ENCODE measurements around the gene CPT1A.
"Not testable (repeated sequence)": the region's sequence is repeated elsewhere in the genome, so short reads cannot be mapped to it uniquely, and the experiment has no call there.

Gene CPT1A

DNA sequence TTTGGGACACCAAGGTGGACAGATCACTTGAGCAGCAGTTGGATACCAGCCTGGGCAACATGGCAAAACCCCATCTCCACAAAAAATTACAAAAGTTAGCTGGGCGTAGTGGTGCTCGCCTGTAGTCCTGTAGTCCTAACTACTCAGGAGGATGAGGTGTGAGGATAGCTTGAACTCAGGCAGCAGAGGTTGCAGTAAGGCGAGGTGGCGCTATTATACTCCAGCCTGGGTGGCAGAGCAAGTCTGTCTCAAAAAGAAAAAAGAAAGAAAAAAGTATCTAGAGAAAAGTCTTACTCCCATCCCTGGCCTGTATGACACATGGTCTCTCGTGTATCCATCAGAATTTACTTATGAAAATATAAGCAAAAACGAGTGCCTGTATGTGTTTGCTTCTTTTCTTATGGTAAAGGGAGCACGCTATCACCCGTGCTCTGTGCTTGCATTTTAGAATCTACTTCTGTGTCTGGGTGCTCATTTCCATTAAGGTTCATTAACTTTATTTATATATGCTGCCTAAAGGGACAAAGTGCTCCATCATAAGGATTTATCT is 15.4 kb upstream of the CPT1A start:
- Histone ChIP-seq H3K9ac (no peak overlapping the region), H3K27me3 (ENCODE audit: insufficient read depth, low read depth) (no peaks in the 10 kb centered on the region), H3K79me2 (ENCODE audit: insufficient read depth, low read depth) (no peaks in the 10 kb centered on the region), H3K27ac (no peak overlapping the region), H2AFZ (ENCODE audit: low read depth) (no peak overlapping the region), H3K4me1 (ENCODE audit: low read depth, poor library complexity, severe bottlenecking) (no peaks in the 10 kb centered on the region), H4K20me1 (ENCODE audit: insufficient read depth) (no peaks in the 10 kb centered on the region), H3K4me3 (IDR thresholded peaks at IDR 0.05; ENCODE audit: insufficient read depth, low read depth, low read length) (no peak overlapping the region), H3K4me2 (no peak overlapping the region), H3K36me3 (ENCODE audit: insufficient read depth) (no peaks in the 10 kb centered on the region)
- TF ChIP-seq, protein P1, sequence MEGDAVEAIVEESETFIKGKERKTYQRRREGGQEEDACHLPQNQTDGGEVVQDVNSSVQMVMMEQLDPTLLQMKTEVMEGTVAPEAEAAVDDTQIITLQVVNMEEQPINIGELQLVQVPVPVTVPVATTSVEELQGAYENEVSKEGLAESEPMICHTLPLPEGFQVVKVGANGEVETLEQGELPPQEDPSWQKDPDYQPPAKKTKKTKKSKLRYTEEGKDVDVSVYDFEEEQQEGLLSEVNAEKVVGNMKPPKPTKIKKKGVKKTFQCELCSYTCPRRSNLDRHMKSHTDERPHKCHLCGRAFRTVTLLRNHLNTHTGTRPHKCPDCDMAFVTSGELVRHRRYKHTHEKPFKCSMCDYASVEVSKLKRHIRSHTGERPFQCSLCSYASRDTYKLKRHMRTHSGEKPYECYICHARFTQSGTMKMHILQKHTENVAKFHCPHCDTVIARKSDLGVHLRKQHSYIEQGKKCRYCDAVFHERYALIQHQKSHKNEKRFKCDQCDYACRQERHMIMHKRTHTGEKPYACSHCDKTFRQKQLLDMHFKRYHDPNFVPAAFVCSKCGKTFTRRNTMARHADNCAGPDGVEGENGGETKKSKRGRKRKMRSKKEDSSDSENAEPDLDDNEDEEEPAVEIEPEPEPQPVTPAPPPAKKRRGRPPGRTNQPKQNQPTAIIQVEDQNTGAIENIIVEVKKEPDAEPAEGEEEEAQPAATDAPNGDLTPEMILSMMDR (conservative IDR thresholded peaks at IDR 0.05; ENCODE audit: low read depth, low read length) = no peak

DNA sequence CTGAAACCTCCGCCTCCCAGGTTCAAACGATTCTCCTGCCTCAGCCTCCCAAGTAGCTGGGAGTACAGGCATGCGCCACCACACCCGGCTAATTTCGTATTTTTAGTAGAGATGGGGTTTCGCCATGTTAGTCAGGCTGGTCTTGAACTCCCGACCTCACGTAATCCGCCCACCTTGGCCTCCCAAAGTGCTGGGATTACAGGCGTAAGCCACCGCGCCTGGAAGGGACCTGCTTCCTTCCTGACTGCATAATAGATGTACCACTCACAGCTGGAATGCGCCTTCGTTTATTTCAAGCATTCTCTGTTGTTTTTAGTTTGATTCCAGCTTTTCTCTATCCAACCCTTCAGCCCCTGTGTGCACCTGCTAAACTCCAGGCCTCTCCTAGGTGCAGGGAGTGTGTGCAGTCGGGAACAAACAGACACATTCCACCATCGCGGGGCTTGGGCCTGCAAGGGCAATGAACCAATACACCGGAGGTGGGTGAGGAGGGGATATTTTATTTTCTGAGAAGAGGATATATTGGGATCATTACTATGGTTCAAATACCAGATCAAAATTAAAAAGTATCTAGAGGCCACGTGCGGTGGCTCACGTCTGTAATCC is 14.8 kb upstream of the CPT1A start:
- not testable (repeated sequence) for H3K27ac ChIP-seq; H3K4me1 ChIP-seq (ENCODE audit: low read depth, poor library complexity, severe bottlenecking); H3K79me2 ChIP-seq (ENCODE audit: insufficient read depth, low read depth); H3K36me3 ChIP-seq (ENCODE audit: insufficient read depth); H2AFZ ChIP-seq (ENCODE audit: low read depth); H3K27me3 ChIP-seq (ENCODE audit: insufficient read depth, low read depth); H3K9ac ChIP-seq; H4K20me1 ChIP-seq (ENCODE audit: insufficient read depth); H3K4me2 ChIP-seq; H3K4me3 ChIP-seq (IDR thresholded peaks at IDR 0.05; ENCODE audit: insufficient read depth, low read depth, low read length)

DNA sequence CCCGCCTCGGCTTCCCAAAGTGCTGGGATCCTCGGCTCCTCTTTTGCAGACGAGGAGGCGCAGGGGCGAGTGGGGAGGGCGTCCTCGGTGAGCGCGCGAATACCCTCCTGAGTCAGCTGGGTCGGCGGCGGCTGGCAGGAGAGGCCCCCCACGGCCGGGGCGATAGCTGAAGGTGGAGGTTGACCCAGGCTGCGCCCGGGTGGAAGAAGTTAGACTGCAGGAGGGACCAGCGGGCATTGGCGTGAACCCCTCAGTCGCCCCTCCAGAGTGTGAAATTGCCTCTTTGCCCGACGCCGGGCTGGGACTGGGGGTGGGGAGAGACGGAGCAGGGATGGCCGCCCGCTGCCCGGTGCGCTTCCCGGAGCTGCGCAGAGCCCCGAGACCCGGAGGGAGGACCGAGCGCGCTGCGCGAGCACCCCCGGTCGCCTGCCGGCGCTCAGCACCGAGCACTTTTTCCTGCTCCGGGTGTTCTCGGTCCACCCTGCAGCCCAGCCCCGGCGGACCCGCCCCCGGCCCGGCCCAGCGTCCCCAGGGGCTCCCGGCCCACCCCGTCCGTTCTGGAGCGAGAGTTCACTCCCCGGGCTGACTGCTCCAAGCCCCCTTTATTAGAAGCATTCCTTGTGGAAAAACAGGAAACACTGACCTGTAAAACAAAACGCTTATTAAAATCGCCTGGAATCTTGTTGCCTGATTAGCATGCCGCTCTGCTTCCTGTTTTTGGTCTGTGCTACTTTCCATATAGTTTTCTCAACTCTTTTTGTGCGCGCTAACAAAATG is 13.7 kb upstream of the CPT1A start:
- no peaks in the 10 kb centered on the region for H3K4me1 ChIP-seq (ENCODE audit: low read depth, poor library complexity, severe bottlenecking)
- no peak overlapping the region for H3K9ac ChIP-seq
- no peak overlapping the region for H2AFZ ChIP-seq (ENCODE audit: low read depth)
- H3K79me2 ChIP-seq (ENCODE audit: insufficient read depth, low read depth) = no peaks in the 10 kb centered on the region
- no peak overlapping the region for H3K4me2 ChIP-seq
- no peaks in the 10 kb centered on the region for H4K20me1 ChIP-seq (ENCODE audit: insufficient read depth)
- H3K36me3 ChIP-seq (ENCODE audit: insufficient read depth) = no peaks in the 10 kb centered on the region
- TF ChIP-seq, protein P1 (conservative IDR thresholded peaks at IDR 0.05; ENCODE audit: low read depth, low read length) = no peak
- H3K4me3 ChIP-seq (IDR thresholded peaks at IDR 0.05; ENCODE audit: insufficient read depth, low read depth, low read length) = no peak overlapping the region
- no peaks in the 10 kb centered on the region for H3K27me3 ChIP-seq (ENCODE audit: insufficient read depth, low read depth)
- H3K27ac ChIP-seq = no peak overlapping the region

DNA sequence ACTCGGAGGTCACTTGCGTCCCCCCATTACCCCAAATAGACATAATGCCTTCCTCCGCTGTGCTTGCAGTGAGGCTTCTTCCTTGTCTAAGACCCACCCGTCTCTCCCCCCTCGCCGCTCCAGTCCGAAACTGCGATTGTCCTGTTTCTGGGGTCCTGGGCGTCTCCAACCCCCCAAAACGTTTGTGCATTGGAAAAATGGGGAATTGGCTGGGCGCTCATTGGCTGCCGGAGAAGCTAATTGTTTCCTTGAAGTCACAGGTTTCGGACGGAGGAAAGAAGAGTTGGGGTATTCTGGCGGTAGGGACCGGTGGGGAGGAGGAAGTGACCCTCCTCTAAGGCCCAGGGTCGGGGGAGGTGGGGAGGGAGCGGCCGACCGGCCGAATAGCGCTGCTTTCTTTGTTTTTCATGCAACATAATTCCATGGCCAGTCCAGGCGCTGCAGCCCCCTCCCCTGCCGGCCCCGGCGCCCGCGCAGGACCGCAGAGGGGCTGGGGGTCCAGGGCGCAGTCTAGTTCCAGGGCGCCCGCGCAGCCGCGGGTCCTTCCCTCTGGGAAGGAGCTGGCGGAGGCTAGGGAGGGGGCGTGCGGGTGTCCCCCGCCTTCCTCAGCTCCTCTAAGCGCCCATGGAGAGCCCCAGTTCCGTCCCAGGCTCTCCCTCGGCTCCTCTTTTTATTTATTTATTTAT is 12.7 kb upstream of the CPT1A start:
- Histone ChIP-seq H3K36me3 (ENCODE audit: insufficient read depth) (no peaks in the 10 kb centered on the region), H3K4me1 (ENCODE audit: low read depth, poor library complexity, severe bottlenecking) (no peaks in the 10 kb centered on the region), H2AFZ (ENCODE audit: low read depth) (no peak overlapping the region), H3K9ac (no peak overlapping the region), H3K4me2 (no peak overlapping the region), H3K27me3 (ENCODE audit: insufficient read depth, low read depth) (no peaks in the 10 kb centered on the region), H3K4me3 (IDR thresholded peaks at IDR 0.05; ENCODE audit: insufficient read depth, low read depth, low read length) (no peak overlapping the region), H3K27ac (no peak overlapping the region), H4K20me1 (ENCODE audit: insufficient read depth) (no peaks in the 10 kb centered on the region), H3K79me2 (ENCODE audit: insufficient read depth, low read depth) (no peaks in the 10 kb centered on the region)
- TF ChIP-seq, protein P1 (conservative IDR thresholded peaks at IDR 0.05; ENCODE audit: low read depth, low read length) = no peak
